Colon (tissue), 2 donors: ENCODE data around the gene COG5.

Experiments used
- FAIRE-seq: peaks from 2 replicates; lab custom pipeline; 2012; peaks lifted over from hg19 to GRCh38; lab: Jason Lieb, UNC
- donor health status: control.
- donor health status: control.

Gene COG5

GRCh38 chr7:107330478-107330877 lies 233.2 kb downstream of the COG5 start:
- no peak for FAIRE-seq

- FAIRE-seq = no peak
These were observed 235.6 kb downstream of the COG5 start for GRCh38 chr7:107327986-107328569.

- no peak for FAIRE-seq
These were observed 237.7 kb downstream of the COG5 start for GRCh38 chr7:107326061-107326460.

- no peak for FAIRE-seq
These were observed 241.7 kb downstream of the COG5 start for GRCh38 chr7:107322015-107322414.

- FAIRE-seq = no peak
These were observed 242.1 kb downstream of the COG5 start for GRCh38 chr7:107321611-107322010.

- FAIRE-seq = no peak
These were observed 243.9 kb downstream of the COG5 start for GRCh38 chr7:107319724-107320228.

- FAIRE-seq = no peak
These were observed 245.1 kb downstream of the COG5 start for GRCh38 chr7:107318523-107319160.

GRCh38 chr7:107315716-107316220 lies 248.0 kb downstream of the COG5 start:
- FAIRE-seq = no peak

GRCh38 chr7:107313355-107313754 lies 250.4 kb downstream of the COG5 start:
- FAIRE-seq = no peak

- FAIRE-seq = no peak
These were observed 251.3 kb downstream of the COG5 start for GRCh38 chr7:107312418-107312817.

- no peak for FAIRE-seq
These were observed 254.4 kb downstream of the COG5 start for GRCh38 chr7:107309296-107309695.

GRCh38 chr7:107304636-107305035 lies 259.1 kb downstream of the COG5 start:
- FAIRE-seq = no peak

GRCh38 chr7:107304063-107304462 lies 259.7 kb downstream of the COG5 start:
- FAIRE-seq = no peak

GRCh38 chr7:107302250-107302847 lies 261.4 kb downstream of the COG5 start:
- no peak for FAIRE-seq

- no peak for FAIRE-seq
These were observed 269.5 kb downstream of the COG5 start for GRCh38 chr7:107294182-107294581.

- no peak for FAIRE-seq
These were observed 271.1 kb downstream of the COG5 start for GRCh38 chr7:107292591-107292990.

GRCh38 chr7:107291434-107291833 lies 272.3 kb downstream of the COG5 start:
- no peak for FAIRE-seq

GRCh38 chr7:107286751-107287621 lies 276.7 kb downstream of the COG5 start:
- no peak for FAIRE-seq

GRCh38 chr7:107284911-107285479 lies 278.7 kb downstream of the COG5 start:
- no peak for FAIRE-seq

GRCh38 chr7:107277331-107277730 lies 286.4 kb downstream of the COG5 start:
- FAIRE-seq = no peak

GRCh38 chr7:107276220-107276827 lies 287.4 kb downstream of the COG5 start:
- no peak for FAIRE-seq

- no peak for FAIRE-seq
These were observed 289.2 kb downstream of the COG5 start for GRCh38 chr7:107274506-107274905.
